ENCODE data around the gene CYBC1.
"Not testable (repeated sequence)": the region's sequence is repeated elsewhere in the genome, so short reads cannot be mapped to it uniquely, and the experiment has no call there.

Gene CYBC1

DNA sequence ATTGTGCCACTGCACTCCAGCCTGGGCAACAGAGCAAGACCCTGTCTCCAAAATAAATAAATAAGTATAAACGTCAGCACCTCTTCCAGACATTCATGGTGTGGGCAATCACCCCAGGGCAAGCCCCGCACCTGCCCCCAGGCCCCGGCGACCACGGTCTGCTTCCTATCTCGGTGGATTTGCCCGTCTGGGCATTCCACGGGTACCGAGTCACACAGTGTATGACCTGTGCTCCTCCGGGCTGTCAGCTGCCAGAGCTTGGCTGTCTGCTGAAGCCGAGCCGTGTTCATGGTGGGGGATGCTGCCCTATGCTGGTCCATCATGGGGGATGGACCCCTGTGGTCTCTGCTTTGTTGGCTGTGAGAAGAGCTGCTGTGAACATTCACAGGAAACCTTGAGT lies 15.4 kb downstream of the CYBC1 start:
- DNase-seq (ENCODE audit: low read depth) = no peak

DNA sequence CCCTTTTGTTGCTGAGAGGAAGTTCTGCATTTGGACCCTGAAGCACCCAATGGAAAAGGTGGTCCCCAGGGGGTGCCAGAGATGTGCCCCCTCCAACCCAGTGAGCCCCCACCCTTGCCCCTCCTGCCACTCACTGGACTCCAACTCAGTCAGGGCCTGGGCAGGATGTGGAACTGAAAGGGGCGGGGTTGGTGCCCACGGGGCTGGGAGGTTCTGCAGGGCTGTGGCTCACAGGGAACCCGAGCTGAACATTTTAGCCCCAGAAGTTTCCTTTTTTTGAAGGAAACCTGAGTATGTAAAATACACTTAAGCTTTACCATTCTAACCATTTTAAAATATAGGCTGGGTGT lies 16.4 kb downstream of the CYBC1 start:
- no peak for DNase-seq (ENCODE audit: low read depth)

DNA sequence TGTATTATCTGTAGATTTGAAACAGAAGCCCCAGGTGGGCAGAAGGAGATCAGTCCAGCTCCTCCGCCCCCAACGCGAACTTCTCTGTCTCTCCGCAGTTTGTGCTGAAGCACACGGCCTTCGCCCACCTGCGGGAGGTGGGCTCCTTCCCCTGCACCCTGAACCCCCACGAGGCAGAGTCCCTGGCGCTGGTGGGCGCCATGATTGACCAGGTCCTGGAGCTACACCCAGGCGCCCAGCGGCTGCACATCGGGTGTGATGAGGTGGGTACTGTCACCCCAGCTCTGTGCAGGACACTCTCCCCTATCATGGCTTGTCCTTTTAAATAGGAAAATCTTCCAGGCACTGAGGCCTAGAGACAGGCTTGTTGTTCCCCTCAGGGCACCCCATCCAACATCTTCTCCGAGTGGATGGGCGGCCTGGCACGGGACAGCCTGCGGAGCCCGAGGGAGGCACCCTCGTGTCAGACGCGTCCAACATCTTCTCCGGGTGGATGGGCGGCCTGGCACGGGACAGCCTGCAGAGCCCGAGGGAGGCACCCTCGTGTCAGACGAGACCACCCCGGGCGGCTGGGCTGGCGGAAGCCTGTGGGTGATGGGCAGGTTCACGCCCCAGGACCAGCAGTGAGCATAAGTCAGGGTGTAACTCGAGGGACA lies 16.9 kb downstream of the CYBC1 start:
- DNase-seq (ENCODE audit: low read depth) = no peak

DNA sequence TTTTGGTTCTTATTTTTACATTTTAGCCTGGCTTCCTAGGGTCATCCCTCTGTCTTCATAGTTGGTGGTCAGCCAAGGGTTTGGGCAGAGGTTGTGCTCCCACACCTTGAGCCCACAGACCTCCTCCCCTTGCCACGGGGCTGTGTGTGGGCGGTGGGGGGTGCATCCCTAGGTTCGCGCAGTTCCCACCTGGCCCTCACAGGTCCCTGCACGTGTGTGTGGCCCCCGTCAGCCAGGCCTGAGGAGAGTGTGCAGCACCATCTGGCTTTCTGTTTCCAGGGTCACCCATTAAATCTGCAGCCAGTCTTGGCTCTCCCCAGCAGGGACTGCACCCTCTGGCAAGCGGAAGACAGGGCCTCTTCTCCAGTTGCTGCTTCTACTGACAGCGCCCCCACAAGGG lies 18.5 kb downstream of the CYBC1 start:
- DNase-seq (ENCODE audit: low read depth) = no peak

DNA sequence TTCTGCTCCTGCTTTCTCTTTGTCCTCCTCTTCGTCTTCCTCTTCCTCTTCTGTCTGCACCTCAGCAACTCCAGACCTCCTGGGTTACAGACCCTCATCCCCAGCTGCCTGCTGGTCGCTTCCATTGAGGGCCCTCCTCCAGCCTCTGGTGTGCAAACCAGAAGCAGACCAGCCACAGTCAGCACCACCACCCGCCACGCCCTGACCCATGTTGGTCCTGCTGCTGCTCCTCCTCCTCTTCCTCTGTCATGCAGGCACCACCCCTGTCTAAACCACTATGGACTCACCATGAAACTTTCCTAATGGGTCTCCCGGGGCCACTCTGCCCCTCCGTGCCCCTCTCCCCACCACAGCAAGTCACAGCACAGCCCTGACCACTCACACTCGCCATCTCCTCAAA lies 20.7 kb downstream of the CYBC1 start:
- no peak for DNase-seq (ENCODE audit: low read depth)

DNA sequence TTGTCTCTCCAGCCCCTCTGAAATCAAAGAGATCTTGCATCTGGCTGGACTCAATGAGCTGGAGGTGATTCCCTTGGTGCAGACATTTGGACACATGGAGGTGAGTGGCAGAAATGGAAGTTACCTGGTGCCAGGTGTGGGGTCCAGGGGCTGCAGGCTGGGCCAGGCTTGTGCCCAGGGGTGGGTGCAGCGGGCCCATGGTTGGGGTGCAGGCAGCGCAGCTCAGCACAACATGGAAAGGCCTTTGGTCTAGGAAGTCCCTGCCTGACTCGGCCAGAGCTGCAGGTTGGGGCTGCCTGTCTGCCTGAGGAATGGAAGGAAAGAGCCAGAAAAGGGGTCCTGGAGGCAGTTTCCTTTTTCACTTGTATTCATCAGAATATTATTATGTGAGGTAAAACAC lies 22.0 kb downstream of the CYBC1 start:
- no peak for DNase-seq (ENCODE audit: low read depth)

DNA sequence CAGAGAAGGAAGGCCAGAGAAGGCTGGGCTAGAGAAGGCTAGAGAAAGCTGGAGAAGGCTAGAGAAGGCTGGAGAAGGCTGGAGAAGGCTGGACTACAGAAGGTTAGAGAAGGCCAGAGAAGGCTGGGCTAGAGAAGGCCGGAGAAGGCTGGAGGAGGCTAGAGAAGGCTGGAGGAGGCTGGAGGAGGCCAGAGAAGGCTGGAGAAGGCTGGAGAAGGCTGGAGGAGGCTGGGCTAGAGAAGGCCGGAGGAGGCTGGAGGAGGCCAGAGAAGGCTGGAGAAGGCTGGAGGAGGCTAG lies 25.7 kb downstream of the CYBC1 start:
- no peak for DNase-seq (ENCODE audit: low read depth)

DNA sequence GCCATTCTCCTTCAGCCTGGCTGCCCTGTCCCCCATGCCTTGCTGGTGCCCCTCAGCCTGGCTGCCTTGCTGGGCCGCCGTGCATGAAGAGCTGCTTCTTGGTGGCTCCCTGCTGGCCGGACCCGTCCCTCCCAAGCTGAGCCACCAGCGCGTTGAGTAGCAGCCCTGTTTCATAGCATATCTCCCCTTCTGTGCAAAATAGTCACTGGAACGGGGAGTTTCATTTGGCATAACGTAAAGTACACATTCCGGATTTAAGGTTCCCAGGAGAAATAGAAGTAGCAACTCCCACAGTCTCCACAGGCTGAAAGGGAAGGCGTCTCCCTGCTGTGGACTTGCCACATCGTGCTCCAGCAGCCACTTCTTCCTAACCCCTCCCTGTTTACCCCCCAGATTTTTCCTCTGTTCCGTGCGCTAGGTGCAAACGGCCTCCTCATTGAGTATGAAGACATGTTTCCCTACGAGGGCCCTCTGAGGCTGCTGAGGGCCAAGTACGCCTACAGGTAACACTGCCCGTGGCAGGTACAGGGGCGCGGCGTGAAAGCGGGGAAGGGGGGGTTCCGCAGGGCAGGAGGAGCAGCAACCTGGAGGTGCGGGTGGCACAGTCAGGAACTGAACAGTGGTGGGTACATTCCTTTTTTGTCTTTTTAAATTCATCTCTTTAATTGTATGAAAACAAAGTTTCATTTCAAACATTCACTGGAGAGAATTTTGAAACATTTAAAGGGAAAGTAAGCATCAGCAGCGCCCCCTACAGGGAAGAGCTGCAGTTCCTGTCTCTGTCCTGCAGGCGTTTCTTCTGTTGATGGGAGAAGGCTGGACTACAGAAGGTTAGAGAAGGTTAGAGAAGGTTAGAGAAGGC lies 26.3 kb downstream of the CYBC1 start:
- peak; percentile 37 for DNase-seq (ENCODE audit: low read depth)

DNA sequence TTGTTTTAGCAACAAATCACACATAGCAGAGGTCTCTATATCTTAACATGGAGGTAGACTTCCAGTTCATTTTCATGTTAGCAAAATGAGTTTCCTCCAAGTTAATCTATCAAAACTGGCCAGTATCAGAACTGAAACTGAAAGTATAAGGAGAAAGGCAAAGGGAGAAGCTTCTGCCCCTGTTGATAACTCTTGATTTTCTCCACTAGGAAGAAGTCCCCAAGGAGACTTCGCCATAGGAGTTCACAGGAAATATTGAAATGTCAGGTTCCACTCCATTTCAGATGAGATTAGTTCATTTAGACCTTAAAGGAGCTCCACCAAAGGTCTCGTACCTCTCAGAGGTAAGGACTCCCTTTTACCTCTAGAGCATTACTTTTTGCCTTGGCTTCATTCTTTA lies 31.0 kb downstream of the CYBC1 start:
- DNase-seq (ENCODE audit: low read depth) = no peak

DNA sequence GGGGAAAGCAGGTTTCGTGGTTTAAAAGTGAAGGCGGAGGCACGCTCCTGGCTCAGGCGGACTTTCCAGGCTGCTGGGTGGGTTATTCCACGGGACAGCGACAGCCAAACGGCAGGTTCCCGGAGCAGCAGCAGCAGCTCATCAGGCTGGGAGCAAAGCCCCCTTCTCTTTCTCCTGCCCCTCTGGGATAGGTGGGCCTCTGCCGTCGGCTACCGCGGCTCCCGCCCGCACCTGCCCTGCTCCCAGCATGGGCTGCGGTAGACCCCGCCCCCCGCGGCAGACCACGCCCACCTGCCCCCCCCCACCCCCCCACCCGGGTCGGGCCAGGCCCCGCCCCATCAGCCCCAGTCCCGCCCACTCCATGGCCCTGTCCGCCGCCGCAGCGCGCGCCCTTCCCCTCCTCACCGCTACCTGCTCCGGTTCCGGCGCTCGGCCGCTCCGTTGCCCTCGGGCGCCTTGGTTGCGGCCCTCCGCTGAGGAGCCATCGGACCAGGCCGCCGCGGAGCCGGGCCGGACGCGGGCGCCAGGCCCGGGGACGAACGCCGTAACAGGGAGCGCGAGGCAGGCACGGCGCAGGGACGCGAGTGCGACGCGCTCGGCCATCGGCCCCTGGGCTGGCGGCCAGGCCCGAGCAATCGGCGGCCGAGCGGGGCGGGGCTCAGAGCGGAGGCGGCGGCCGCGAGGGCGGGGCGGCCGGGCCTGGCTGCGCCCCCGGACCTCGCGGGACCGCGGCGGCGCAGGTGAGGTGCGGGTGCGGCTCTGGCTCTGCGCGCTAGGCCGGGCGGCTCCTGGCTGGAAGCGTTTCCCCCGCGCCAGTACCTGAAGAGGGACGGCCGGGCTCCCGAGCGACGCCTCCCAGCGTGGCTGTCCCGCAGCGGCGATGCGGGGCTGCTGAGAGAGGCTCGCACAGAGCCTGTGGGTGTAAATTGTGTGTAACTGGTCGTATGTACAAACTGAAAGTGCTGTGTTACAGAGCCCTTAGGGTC lies 32.3 kb downstream of the CYBC1 start, which contains the start of the genes HEXD and OGFOD3:
HEXD (plus strand) TSS at position 347 of the 986 bp plus-strand sequence. CDS start 1,453 bp downstream, outside the sequence.
OGFOD3 (minus strand) TSS at position 586 of the 986 bp plus-strand sequence; CDS start at position 485, 101 bp downstream.
- DNase-seq (ENCODE audit: low read depth) = peak; percentile 79

DNA sequence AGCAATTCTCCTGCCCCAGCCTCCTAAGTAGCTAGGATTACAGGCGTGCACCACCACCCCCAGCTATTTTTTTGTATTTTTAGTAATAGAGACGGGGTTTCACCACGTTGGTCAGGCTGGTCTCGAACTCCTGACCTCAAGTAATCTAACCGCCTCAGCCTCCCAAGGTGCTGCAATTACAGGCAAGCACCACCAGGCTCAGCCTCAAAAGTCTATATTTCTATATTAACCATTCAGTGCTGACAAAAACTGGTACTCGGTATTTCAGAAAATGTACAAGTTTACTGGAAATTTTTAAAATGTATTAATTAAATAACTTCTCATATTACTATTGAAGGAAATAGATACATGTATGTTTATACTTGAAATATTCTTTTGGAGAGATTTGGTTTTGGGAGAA lies 33.8 kb downstream of the CYBC1 start:
- no peak for DNase-seq (ENCODE audit: low read depth)

DNA sequence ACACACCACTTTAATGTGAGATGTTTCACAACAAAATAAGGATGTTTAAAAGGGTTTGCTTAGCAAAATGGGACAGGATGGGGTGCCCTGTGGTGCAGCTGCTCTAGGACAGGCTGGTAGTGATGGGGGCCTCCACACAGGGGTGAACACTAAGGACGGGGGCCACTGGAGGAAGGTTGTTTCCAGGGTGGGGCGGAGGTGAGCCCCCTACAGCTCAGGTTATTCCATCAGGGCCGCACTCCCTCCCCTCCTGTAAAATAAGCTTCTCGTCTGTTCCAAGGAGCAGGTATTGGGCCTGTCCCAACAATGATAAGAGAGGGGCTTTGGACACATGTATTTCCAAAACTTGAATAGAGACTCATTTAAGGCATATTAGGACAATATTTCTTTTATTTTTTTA lies 34.3 kb downstream of the CYBC1 start:
- DNase-seq (ENCODE audit: low read depth) = no peak

DNA sequence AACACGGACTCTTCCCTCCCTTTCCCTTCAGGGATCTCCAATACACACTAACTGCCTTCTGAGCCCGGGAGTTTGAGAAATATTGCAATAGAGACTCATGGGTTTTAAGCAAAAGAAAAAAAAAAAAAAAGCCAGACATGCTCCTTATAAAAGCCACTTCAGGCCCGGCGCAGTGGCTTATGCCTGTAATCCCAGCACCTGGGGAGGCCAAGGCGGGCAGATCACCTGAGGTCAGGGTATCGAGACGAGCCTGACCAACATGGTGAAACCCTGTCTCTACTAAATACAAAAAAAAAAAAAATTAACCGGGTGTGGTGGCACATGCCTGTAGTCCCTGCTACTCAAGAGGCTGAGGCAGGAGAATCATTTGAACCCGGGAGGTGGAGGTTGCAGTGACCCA lies 34.8 kb downstream of the CYBC1 start:
- no peak for DNase-seq (ENCODE audit: low read depth)

DNA sequence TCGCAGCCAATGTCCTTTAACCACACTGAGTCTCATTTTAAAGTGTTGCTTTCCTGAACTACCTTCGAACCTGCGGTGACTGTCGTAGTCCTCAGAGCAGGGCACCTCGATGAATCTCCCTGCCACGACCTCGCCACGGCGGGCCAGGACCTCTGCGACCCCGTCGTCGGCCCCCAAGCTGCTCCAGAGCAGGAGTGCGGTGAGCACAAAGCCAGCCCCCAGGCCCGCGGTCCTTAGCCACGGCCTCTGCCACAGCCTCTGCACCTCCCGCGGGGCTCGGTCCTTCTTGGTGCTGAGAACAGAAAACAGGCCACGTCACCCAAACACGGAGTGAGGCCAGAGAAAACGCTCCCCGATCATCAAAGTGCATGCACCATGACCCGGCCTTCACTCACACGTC lies 35.2 kb downstream of the CYBC1 start:
- no peak for DNase-seq (ENCODE audit: low read depth)

DNA sequence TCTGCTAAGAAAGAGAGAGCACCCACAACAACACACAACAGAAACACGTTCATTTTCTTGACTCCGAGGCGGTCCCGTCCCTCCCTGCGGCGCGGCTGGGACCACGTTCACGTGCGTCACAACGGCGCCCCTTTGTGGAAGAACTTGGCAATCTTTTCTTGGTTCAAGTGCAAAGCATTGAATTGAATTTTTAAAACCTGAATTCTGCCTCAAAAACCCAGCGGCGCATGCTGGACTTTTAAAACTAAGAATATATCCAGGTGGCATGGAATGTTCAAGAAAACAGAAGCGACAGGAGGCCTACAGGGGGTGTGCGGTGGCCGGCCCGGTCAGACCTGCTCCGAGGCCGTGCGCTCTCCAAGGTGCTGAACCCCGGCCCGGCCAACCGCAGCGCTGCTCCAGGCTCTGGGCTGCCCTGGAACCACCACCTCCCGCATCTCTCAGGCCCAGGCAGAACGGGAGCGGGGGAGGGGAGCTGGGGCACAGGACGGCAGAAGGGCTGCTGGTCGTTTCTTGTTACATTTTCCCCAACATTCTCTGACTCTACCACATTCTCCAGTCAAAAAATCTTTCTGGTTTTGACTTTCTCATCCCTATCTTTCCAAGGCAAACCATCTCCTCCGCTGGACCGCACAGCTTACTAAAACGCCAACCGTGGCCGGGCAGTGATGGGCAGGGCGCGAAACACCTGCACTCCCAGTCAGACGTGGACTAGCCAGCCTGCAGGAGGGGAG lies 35.8 kb downstream of the CYBC1 start:
- peak; percentile 62 for DNase-seq (ENCODE audit: low read depth)

DNA sequence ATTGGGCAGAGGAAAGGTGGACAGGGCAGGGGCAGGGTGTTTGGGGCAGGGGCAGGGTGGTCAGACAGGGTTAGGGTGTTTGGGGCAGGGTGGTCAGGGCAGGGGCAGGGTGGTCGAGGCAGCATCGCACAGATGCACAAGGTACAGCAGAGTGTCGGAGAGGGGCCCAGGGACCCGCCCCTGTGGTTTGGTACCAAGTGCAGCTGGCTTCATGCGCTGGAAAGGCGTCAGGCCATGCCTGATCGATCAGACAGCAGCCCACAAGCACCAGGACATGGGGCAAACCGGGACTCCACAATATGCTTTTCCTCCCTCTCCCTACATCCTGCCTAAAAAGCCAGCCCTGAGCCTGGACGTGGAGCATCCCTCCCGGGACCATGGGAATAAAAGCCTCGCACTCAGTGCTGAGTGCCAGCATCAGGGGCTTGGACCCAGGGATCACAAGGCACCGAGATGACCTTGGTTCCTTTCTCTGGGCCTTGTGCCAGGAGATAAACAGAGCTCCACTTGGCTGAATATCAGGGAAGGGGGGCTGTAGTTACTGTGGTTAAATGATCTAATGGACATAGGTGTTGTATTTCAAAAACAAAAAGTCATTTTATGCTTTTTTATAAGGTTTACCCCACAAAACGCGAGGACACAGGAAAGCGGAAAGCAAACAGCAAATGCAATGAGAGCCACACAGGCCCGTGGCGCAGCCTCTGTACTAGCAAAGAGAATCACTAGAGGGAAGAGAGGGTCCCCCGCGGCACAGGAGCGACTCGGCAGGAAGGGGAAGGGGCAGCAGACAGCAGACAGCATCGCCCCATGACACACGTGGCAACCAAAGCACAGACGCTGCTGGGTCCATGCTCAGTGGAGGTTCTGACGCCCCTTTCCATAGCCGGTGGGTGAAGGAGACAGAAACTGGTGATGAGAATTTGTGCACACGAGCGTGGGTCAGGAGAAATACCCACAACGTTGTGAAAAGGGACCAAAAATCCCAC lies 37.7 kb downstream of the CYBC1 start:
- no peak for DNase-seq (ENCODE audit: low read depth)

DNA sequence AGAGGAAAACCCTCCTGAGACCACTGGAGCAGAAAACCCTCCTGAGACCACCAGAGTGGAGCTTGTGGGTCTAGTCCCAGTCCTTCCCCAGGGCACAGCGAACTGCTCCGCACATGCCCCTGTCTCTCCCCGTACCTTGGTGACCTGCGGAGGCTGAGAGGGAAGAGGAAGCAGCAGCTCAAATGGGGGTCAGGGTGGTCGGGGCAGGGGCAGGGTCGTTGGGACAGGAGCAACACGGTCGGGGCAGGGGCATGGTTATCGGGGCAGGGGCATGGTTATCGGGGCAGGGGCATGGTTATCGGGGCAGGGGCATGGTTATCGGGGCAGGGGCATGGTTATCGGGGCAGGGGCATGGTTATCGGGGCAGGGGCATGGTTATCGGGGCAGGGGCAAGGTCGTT lies 38.5 kb downstream of the CYBC1 start:
- not testable (repeated sequence) for DNase-seq (ENCODE audit: low read depth)

DNA sequence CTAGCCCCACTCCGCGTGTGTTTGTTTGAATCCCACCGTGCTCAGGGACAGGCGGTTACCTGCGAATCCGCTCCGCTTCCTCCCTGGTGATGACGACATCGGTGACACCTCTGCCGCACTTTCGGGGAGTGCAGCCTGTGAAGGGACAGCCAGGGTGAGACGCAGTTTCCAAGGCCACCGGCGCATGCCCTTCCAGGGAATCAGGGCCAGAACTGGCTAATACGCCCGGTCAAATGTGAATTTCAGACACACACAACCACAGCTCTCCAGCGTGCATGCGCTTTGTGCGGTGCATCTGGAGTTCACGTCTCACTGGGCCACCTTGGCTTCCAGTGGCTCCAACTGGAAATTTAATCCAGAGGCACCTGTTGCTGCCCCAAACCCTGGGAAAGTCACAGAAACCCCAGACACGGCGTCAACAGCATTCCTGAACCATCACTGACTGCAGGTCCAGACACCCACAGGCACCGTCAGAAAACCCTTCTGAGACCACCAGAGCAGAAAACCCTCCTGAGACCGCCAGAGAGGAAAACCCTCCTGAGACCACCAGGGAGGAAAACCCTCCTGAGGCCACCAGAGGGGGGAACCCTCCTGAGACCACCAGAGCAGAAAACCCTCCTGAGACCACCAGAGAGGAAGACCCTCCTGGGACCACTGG lies 39.0 kb downstream of the CYBC1 start:
- DNase-seq (ENCODE audit: low read depth) = no peak

DNA sequence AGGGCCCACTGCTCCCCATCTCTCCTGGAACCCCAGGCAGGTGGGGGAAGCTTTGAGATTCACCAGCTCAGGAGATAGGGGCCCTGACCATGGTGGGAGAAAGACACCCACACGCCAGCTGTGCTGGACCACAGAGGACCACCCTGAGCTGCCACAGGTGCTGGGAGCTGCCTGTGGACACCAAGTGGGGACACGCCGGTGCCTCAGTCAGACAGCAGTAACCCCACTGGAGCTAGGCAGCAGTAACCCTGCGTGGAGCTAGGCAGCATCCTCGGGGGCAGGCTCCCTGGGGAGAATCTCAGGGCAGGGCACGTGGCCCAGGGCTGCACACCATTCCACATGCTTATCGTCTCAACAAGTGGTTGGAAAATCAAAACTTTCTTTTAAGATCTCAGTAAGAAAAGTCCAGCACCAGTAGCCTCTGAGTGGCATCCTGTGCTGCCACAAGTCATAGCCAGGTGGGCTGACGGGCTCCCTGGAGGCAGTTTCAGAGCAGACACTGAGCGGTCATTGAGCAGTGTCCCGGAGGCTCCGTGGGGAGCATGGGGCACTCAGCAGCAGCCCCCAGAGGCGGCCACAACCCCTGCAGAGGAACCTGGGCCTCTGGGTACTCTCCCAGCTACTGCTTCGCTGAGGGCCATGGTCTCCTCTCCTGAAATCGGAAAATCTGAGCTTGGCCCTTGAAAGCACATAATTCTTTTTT lies 40.4 kb downstream of the CYBC1 start:
- DNase-seq (ENCODE audit: low read depth) = no peak

All from T follicular helper cell (primary cell).